GM19193 (cell line): ENCODE results near the gene PI4KA.

Source experiments
- POLR2A ChIP-seq: IDR thresholded peaks from 4 replicates; pipeline ENCODE4 v1.6.1; 2011; ENCODE audit not compliant: insufficient read depth, insufficient read length; ENCODE audit errors: extremely low read depth

Gene PI4KA

GRCh38 chr22:20811971-20812660 lies 46.5 kb downstream of the PI4KA start:
- no peak for TF ChIP-seq POLR2A

DNA sequence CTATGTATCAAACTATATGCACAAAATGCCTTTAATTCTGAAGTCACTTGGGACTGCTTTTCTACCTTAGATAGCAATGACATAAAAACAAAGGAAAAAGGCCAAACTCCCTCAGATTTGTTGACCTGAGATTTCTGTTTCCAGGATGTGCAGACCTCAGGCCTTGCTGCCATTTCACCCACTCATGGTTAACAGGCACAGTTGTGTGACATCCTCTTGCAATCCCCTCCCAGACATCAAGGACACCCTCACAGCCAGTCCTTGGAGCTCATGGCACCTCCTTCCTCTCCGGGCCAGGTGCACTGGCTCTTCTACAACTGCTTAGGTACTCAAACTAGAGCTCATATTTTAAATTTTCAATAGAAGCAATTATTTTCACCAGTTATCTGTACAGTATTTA lies 47.4 kb downstream of the PI4KA start:
- no peak for TF ChIP-seq POLR2A

DNA sequence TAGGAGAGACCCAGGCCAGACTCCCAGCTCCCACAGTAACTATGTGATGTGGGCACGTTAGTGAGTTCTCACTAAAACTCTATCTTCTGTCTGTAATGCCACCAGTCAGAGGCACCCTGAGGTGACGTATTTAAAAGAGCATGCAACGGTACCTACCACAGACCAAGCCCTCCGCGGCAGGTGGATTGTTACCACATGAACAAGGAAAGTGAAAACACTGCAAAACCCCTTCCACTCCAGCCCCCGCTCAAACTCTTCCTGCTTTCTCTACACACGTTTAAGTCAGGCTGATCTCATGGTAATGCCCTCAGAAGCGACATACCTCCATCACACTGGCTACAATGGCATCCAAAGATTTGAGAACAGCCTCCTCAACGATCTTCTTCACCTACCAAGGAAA lies 48.0 kb downstream of the PI4KA start:
- TF ChIP-seq POLR2A: no peak

DNA sequence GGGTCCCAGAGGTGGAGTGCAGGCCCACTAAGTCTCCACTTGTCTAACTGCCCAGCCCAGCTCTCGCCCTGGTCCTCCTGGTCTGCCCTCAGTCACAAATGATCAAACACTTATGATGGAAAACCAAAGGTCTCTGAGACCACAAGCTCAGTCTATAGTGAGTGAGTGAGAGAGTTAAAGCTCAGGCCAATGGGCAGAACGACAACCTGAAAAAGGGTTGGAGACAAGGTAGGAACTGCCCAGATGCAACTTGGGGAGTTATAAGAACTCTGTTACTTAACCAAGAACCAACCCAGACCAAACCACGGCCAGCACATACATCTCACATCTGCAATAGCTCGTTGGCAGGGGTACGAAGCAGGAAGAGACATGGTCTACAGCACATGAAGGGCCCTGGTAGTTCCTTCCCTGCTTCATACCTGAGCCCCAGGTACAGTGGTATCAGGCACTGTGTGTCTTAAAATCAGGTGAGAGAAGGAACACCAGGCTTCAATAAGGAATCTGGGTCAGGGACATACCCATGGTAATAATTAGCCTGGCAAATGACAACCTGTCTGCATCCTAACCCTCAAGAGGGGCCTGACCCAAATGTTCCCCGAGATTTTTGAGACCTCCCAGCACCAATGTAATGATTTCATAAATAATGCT lies 48.9 kb downstream of the PI4KA start:
- TF ChIP-seq POLR2A: no peak

GRCh38 chr22:20808844-20809243 lies 49.8 kb downstream of the PI4KA start:
- TF ChIP-seq POLR2A: no peak

GRCh38 chr22:20807315-20807752 lies 51.3 kb downstream of the PI4KA start:
- no peak for TF ChIP-seq POLR2A

DNA sequence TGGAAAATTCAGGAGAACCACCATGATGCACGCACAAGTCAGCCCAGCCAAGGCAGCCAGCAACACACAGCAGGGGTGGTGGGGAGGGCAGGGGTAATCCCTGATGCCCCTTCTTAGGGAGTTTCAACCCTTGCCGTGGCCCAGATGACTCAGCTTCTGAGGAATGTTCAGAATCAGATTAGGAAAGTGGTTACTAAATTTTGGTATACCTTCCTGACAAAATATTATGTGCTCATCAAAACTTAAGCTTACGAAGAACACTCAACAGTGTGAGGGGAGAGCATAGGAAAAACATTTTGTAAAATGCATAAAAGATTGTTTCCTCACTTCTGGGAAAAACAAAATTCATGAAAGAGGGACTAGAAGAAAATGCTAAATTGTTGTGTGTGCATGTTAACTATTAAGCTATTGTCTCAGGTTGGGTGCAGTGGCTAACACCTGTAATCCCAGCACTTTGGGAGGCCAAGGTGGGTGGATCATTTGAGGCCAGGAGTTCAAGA lies 52.6 kb downstream of the PI4KA start:
- TF ChIP-seq POLR2A: no peak

DNA sequence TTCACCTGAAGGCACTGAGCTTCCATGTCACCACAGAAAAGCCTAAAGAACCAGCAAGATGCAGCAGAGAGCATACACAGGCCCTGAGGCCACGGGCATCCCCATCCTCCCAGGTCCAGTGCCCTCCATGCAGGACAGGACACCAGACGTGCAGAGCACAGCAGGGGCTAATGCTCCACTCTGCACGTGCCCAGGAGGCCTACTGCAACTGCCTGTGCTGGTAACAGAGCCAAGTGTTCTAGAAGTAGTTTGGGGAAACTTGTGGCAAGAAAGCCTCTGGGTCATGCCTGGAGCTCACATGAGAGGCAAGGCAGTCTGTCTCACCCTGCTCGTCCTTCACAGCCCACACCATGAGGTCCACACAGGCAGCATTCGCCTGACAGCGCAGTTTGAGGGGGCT lies 54.0 kb downstream of the PI4KA start:
- no peak for TF ChIP-seq POLR2A

DNA sequence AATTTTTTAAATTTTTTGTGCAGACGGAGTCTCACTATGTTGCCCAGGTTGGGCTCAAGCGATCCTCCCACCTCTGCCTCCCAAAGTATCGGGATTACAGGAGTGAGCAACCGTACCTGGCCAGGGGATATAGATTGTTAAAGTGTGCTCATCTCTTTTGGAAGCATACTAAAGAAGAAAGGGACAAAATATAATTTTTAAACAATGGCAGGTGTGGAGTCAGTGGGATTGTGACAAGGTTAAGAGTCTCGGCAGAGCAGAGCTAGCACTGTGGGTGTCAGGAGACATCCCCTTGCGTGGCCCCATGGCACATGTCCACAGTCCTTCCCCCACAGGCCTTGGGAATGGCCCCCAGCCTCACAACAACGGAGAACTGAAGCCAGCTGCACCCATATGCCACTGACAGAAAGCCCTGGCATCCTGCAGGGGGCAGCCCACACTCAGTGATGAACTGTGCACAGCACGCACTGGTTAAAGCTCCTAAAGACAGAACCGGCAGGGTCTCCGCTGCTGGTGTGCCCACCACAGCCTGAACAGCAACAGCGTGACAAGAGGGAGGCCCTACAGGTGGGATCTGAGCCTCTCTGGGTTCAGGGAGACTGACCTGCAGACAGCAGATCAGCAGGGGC lies 54.8 kb downstream of the PI4KA start:
- no peak for TF ChIP-seq POLR2A

DNA sequence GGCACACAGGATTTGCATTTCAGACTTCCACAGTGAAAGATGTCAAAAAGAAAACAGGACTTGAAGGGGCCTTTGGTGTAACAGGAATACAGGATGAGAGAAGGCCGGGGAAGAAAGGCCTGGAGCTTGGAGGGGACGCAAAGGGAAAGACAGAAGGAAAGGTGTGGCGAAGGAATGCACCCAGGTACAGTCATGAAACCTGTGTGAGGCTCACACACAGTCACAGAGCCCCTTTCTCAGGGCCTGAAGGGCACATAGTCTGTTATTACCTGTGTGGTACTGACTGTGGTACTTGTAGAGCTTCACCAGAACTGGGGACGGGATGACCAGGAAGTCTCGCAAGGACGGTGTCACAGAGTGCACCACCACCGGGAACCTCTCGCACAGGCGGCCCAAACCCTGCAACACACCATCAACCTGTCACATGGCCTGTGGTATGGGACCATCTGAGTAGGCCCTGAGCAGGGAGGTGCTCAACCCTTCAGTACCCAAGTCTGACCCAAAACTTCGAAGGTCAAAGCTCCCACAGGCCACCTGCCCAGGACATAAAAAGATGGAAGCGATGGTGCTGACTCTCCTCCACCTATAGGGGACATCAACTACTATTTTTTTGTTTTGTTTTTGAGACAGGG lies 55.6 kb downstream of the PI4KA start:
- no peak for TF ChIP-seq POLR2A

GRCh38 chr22:20802452-20802851 lies 56.2 kb downstream of the PI4KA start:
- TF ChIP-seq POLR2A: no peak

GRCh38 chr22:20799449-20799848 lies 59.2 kb downstream of the PI4KA start:
- TF ChIP-seq POLR2A: no peak

DNA sequence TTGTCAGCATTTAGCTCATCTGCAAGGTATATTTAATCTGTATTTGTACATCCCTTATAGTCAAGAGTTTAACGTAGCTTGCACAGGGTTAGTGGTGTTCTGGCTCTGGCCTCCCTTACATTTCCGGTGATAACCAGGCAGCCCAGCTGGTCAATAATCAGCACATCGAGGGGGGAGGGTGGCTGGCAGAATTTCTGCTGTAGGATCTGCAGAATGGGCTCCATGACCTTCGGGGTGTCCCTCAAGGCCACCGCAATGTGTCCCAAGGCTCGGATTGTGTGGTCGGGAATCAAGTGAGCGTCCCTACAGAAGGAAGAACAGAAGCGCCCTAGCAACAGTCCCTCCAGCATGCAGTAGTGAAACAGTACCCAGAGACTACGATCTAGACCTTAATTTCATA lies 59.6 kb downstream of the PI4KA start:
- no peak for TF ChIP-seq POLR2A

DNA sequence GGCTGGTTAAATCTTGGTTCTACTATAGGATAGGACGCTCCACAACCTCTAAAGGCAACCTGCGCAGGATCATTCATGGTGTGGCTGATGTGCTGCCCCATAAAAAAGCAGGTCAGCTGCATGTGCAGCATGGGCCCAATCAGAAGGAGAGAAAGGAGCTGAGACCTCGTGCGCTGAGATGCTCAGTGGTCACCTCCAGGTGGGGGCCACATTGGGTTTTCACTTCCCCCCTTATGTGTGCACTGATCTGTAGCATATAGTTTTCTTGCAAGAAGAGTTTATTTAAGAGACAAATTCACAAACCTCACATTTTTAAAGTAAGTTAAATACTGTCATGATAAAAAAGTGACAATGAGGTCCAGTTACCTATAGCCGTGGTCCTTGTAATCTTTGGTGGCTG lies 60.4 kb downstream of the PI4KA start:
- TF ChIP-seq POLR2A: no peak

- no peak for TF ChIP-seq POLR2A
These were observed 61.9 kb downstream of the PI4KA start for GRCh38 chr22:20796731-20797130.
